ENCODE measurements around the gene GPR141. TPM values are rescaled to one million over a fixed set of nuclear protein-coding genes. Genes with fewer than 3 reads are reported as not detected.

GPR141 gene
- total and polyA plus RNA-seq, 2 of the 13 experiments (the other 11 are each of a cell fraction or from before 2014, with no cell fraction given): not detected

DNA sequence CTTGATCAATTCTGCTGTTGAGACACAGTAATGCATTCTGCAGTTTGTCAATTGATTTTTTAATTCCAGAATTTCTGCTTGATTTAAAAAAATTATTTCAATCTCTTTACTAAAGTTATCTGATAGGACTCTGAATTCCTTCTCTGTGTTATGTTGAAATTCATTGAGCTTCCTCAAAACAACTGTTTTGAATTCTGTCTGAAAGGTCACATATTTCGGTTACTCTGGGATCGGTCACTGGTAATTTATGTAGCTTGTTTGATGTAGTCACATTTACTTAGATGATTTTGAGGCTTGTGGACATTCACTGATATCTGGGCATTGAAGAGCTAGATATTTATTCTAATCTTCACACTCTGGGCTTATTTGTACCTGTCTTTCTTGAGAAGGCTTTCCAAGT, 97.6 kb downstream of the GPR141 start:
- Histone ChIP-seq H3K27ac (ENCODE audit: extremely low read length, insufficient read depth, low read length) (no peak overlapping the region), H3K9me3 (ENCODE audit: low read length) (peaks cover 12% of the 10 kb centered on the region), H3K4me3 (replicated peaks in 1 of 3; ENCODE audit: insufficient read depth in 1 of 3, low read depth in 2 of 3, low read length in 3 of 3) (no peak overlapping the region), H4K20me1 (ENCODE audit: insufficient read depth, low read length) (no peaks in the 10 kb centered on the region), H2AFZ (ENCODE audit: low read length) (no peak overlapping the region), H3K36me3 (replicated peaks in 1 of 2; ENCODE audit: control insufficient read depth in 1 of 2, insufficient read depth in 2 of 2, low read length in 2 of 2) (no peaks in the 10 kb centered on the region), H3K9ac (ENCODE audit: insufficient read depth, low read depth, low read length) (no peak overlapping the region), H3K27me3 (ENCODE audit: control insufficient read depth in 1 of 2, insufficient read depth in 2 of 2, low read length in 2 of 2) (no peaks in the 10 kb centered on the region), H3K4me1 (ENCODE audit: insufficient read depth, low read length) (no peaks in the 10 kb centered on the region), H3K4me2 (ENCODE audit: low read depth, low read length) (no peak overlapping the region), H3K79me2 (ENCODE audit: insufficient read depth, low read length) (no peaks in the 10 kb centered on the region)
- ATAC-seq (no peak), FAIRE-seq (no peak), DNase-seq (ENCODE audit: low spot score) (no peak)
- BruUV-seq (replicated peaks): no TSS peak
- intact Hi-C loops (cut with micrococcal nuclease; ENCODE audit: unreplicated experiment) (no loop called here), in situ Hi-C loops (cut with HindIII; ENCODE audit: extremely low pct_ligation_motif_present, low pct_unique_long_range_greater_than_20kb) (no loop called here)
- POLR2A ChIA-PET: no interaction called here
- WGBS (ENCODE audit: low lambda C conversion rate): 0% methylated on average over 2 of the region's 2 CpGs
- CTCF ChIA-PET (ENCODE audit: low intra/inter-chr PET ratio, low total read pairs): no interaction called here
- TF ChIP-seq ZFP90 (CRISPR knock-in tag; IDR thresholded peaks at IDR 0.05; ENCODE audit: borderline replicate concordance) (no peak), JARID2 (CRISPR knock-in tag; IDR thresholded peaks at IDR 0.05; ENCODE audit: insufficient replicate concordance) (no peak), ZNF331 (CRISPR knock-in tag; IDR thresholded peaks at IDR 0.05) (no peak), NFE2 (CRISPR knock-in tag; IDR thresholded peaks at IDR 0.05) (no peak), MEIS1 (CRISPR knock-in tag; IDR thresholded peaks at IDR 0.05; ENCODE audit: borderline replicate concordance) (no peak), TCF7L2 (IDR thresholded peaks at IDR 0.05; ENCODE audit: low read depth, low read length) (no peak), ZNF44 (CRISPR knock-in tag; IDR thresholded peaks at IDR 0.05) (no peak), FOSL1 (CRISPR knock-in tag; IDR thresholded peaks at IDR 0.05; ENCODE audit: borderline replicate concordance) (no peak), NFE2L1 (CRISPR knock-in tag; IDR thresholded peaks at IDR 0.05; ENCODE audit: borderline replicate concordance) (no peak), GATAD2A (CRISPR knock-in tag; IDR thresholded peaks at IDR 0.05) (no peak), ZNF547 (CRISPR knock-in tag; IDR thresholded peaks at IDR 0.05) (no peak), ZNF746 (CRISPR knock-in tag; IDR thresholded peaks at IDR 0.05) (no peak), IRX3 (CRISPR knock-in tag; IDR thresholded peaks at IDR 0.05; ENCODE audit: borderline replicate concordance, low read depth) (no peak), AGO1 (IDR thresholded peaks at IDR 0.05; ENCODE audit: low read depth, low read length, poor library complexity, severe bottlenecking) (no peak)
- TF ChIP-seq, protein P1, sequence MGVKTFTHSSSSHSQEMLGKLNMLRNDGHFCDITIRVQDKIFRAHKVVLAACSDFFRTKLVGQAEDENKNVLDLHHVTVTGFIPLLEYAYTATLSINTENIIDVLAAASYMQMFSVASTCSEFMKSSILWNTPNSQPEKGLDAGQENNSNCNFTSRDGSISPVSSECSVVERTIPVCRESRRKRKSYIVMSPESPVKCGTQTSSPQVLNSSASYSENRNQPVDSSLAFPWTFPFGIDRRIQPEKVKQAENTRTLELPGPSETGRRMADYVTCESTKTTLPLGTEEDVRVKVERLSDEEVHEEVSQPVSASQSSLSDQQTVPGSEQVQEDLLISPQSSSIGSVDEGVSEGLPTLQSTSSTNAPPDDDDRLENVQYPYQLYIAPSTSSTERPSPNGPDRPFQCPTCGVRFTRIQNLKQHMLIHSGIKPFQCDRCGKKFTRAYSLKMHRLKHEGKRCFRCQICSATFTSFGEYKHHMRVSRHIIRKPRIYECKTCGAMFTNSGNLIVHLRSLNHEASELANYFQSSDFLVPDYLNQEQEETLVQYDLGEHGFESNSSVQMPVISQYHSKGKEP (CRISPR knock-in tag; IDR thresholded peaks at IDR 0.05): no peak
- TF ChIP-seq, protein P2, sequence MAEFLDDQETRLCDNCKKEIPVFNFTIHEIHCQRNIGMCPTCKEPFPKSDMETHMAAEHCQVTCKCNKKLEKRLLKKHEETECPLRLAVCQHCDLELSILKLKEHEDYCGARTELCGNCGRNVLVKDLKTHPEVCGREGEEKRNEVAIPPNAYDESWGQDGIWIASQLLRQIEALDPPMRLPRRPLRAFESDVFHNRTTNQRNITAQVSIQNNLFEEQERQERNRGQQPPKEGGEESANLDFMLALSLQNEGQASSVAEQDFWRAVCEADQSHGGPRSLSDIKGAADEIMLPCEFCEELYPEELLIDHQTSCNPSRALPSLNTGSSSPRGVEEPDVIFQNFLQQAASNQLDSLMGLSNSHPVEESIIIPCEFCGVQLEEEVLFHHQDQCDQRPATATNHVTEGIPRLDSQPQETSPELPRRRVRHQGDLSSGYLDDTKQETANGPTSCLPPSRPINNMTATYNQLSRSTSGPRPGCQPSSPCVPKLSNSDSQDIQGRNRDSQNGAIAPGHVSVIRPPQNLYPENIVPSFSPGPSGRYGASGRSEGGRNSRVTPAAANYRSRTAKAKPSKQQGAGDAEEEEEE (CRISPR knock-in tag; IDR thresholded peaks at IDR 0.05; ENCODE audit: borderline replicate concordance): no peak
- TF ChIP-seq, protein P3, sequence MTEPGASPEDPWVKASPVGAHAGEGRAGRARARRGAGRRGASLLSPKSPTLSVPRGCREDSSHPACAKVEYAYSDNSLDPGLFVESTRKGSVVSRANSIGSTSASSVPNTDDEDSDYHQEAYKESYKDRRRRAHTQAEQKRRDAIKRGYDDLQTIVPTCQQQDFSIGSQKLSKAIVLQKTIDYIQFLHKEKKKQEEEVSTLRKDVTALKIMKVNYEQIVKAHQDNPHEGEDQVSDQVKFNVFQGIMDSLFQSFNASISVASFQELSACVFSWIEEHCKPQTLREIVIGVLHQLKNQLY (CRISPR knock-in tag; IDR thresholded peaks at IDR 0.05): no peak
